NCI-H226 (cell line): ENCODE data around the gene PLA2G1B.

Source experiments
- DNase-seq: peaks from one replicate; pipeline ENCODE4 v3.0.0-alpha.2; 2015

Gene PLA2G1B

GRCh38 chr12:120327593-120327992 lies at the start of gene PLA2G1B:
PLA2G1B (minus strand) TSS chr12:120327779; CDS start chr12:120327753, 26 bp downstream.
- DNase-seq = no peak

GRCh38 chr12:120376934-120377572 lies 49.5 kb upstream of the PLA2G1B start:
- no peak for DNase-seq

DNA sequence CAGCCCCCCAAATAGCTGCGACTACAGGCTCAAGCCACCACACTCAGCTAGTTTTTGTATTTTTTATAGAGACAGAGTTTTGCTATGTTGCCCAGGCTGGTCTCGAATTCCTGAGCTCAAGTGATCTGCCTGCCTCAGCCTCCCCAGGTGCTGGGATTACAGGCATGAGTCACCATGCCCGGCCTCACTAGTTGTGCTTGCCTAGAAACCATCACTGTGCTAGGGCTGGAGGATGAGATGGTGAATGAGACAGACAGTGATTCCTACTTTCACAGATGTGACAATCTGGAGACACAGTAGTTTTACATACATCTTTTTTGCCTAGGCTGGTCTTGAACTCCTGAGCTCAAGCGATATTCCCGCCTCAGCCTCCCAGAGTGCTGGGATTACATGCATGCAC lies 48.8 kb upstream of the PLA2G1B start:
- peak; percentile 32 for DNase-seq

DNA sequence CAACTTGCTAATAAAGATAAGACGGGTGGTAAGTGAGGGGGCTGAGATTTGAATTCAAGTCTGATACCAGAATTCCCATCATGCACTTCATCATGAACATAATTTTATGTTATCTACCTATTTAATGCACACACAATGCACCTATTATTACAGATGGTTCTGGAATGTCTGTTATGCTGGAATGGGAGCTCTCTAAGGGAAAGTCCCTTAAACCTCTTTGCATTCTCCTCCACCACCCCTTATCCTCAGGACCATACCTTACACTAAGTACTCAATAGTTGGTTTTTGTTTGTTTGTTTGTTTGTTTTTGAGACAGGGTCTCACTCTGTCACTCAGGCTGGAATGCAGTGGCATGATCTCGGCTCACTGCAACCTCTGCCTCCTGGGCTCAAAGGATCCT lies 48.4 kb upstream of the PLA2G1B start:
- peak; percentile 41 for DNase-seq

GRCh38 chr12:120373683-120374082 lies 46.1 kb upstream of the PLA2G1B start:
- no peak for DNase-seq

- DNase-seq = no peak
Measured at GRCh38 chr12:120370343-120371243, 43.0 kb upstream of the PLA2G1B start.

GRCh38 chr12:120369603-120370342 lies 42.2 kb upstream of the PLA2G1B start:
- no peak for DNase-seq

DNA sequence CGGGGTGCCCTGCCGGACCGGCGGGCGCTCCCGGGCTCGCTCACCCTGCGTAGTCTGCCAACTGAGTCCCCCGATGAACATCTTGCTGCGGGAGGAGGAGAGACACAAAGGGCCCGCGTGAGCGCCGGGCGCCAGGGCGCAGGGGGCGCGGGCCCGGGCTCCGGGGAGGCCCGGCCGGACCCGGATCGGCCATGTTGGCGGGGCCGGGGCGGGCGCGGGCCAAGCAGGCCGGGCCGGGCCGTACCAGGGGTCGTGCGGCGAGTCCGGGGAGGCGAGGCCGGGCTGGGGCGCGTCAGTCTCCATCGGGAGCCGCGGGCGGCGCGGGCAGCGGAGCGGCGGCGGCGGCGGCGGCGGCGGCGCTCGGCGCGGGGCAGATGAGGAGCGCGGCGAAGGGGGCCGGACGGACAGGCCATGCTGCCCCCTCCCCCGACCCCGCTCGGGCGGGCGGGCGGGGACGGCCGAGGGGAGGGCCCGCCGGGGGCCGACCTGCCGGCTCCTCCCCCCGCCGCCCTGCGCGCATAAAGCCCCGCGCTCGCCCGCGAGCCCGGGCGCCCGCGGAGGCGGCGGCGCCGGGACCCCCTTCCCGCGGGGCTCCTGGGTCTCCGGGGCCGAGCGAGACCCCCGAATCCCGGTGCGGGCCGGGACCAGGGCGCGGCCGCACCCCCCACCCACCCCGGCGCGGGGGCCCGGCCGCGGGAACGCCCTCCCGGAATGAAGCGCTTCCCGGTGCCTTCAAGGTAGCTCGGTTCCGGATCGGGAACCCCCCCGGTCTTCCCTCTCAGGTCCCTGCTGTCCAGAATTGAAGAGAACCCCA lies 41.4 kb upstream of the PLA2G1B start, which contains the start of gene MSI1:
Gene MSI1, minus strand, starts transcription at position 376 of the 814 bp plus-strand sequence. Its CDS starts 73 bp downstream, at position 303.
- DNase-seq = no peak

DNA sequence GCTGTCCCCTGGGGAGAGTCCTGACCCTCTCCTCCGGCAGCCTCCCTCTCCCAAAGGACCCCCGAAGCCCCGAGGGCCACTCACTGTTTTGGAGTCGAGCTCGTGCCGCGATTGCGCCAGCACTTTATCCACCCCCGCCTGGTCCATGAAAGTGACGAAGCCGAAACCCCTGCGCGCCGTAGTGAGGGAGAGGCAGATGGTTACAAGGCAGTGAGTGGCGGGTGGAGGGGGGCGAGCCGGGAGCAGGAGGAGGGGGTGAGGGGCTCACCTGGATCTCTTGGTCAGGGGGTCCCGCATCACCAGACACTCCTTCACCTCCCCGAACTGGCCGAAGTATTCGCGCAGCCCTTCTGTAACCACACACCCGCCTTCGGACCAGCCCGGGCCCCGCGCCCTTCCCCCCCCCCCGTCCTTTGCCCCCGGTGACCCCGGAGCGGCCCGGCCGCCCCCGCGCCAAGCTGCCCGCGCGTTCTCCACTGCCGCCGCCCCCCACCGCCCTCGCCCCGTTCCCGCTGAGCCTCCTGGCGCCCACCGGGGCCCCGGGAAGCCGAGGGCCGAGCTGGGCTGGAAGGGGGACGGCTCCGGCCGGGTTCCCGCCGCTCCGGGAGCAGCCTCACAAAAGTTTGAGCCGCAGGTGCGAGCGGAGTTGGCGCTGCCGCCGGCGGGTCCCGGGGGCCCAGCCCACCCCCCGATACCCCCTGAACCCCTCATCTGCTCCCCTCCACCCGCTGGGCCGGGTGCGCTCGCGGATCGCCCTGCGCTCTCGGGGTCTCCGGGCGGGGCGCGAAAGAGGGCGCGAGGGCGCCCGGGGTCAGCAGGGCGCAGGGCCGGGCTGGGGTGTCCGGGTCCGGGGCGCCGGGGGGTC lies 40.6 kb upstream of the PLA2G1B start:
- DNase-seq = no peak

- no peak for DNase-seq
Measured at GRCh38 chr12:120367233-120367923, 39.8 kb upstream of the PLA2G1B start.

GRCh38 chr12:120366845-120367232 lies 39.3 kb upstream of the PLA2G1B start:
- no peak for DNase-seq

DNA sequence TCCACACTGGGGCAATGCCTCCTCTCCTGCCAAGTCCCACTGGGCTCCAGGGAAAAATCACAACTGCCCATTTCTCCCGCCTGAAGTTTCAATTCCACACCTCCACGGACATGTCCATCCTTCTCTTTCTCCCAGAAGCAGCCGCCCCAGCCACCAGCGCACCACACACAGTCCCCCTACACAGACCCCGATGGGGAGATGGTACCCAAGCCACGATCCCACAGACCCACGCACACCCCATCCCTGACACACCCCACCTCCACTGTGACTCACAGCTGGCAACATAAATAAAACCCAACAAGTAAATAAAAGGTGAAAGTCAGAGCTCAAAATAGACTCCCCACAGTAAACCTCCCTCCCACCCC lies 38.7 kb upstream of the PLA2G1B start:
- DNase-seq = no peak

DNA sequence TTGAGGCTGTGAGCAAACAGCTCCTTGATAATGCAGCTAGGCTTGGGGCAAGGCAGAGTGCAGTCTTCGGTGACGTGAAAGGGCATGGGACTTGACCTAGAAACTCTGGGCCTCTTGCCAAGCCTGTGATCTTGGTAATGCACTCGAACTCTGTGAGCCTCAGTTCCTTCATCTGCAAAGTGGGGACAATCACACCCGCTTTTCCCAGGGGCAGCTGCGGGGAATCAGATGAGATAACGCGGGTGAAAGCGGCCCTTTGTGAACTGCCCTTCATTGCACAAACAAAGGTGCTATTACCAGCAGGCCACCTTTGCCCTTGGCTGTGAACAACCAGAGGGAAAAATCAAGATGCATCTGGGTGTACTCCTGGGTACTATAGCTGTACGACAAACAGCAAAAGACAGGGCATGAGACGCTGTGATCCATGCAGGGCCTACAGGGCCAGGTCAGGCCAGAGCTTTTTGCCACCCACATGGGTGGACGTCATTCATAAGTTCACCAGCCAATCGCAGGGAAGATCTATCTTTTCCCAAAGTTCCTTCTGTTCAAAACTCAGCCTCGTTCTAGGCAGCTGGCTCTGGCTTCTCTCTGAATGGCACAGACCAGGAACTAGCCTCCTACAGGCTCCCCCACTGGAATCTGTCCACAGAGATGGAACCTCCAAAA lies 38.2 kb upstream of the PLA2G1B start:
- DNase-seq = no peak

- no peak for DNase-seq
Measured at GRCh38 chr12:120364487-120364886, 36.9 kb upstream of the PLA2G1B start.

DNA sequence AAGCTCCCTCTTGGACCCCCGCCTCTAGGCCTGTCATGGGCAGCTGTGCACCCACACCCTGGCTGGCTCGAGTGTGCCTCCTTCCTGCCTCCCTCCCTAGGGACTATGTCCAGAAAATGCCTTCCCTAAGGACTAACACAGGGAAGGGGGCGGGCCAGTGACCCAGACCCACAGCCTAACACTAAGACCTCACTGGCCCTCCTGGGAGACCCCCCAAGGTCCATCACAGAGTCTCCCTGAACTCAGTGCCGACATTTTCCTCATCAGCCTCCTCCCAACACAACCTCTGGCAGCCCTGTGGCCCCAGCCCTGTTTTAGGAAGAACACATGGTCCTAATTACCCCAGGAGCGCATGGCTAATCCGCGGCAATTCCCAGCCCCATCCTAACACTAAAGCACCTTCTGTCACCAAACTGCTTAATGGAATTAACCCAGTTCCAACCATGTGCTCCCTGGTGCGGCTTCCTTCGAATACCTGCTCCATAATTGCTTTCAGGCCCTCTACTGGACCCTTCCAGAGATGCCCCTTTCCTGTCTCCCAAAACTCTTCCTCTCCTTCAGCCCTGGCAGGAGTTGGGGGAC lies 35.8 kb upstream of the PLA2G1B start:
- DNase-seq = no peak

GRCh38 chr12:120362516-120363273 lies 35.1 kb upstream of the PLA2G1B start:
- DNase-seq = no peak

GRCh38 chr12:120361506-120362208 lies 34.1 kb upstream of the PLA2G1B start:
- DNase-seq = no peak

DNA sequence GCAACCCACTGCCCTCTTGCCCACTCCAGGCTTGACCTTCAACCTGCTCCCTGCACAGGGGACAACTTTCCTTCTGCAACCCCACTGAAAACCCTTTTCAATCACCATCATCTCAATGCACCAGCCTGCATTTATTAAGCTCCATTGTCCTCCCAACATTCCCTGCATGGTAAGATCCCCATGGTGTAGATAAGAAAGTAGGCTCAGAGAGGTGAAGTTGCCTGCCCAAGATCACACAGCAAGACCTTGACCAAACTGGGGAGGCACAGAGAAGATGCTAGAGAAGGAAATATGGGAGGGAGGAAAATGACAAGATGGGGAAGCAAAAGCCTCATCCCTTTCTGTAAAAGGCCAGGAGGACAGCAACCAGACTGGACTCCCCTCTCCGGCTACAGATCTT lies 31.5 kb upstream of the PLA2G1B start:
- no peak for DNase-seq
